HG03108 (cell line): Measurements from ENCODE around the gene NDUFA13.

Source experiments
- ATAC-seq: cut with Tn5 transposase; IDR thresholded peaks from one replicate; pipeline ENCODE4 v1.9.1; 2021; ENCODE audit warnings: moderate library complexity; ENCODE audit not compliant: unreplicated experiment

Gene NDUFA13

DNA sequence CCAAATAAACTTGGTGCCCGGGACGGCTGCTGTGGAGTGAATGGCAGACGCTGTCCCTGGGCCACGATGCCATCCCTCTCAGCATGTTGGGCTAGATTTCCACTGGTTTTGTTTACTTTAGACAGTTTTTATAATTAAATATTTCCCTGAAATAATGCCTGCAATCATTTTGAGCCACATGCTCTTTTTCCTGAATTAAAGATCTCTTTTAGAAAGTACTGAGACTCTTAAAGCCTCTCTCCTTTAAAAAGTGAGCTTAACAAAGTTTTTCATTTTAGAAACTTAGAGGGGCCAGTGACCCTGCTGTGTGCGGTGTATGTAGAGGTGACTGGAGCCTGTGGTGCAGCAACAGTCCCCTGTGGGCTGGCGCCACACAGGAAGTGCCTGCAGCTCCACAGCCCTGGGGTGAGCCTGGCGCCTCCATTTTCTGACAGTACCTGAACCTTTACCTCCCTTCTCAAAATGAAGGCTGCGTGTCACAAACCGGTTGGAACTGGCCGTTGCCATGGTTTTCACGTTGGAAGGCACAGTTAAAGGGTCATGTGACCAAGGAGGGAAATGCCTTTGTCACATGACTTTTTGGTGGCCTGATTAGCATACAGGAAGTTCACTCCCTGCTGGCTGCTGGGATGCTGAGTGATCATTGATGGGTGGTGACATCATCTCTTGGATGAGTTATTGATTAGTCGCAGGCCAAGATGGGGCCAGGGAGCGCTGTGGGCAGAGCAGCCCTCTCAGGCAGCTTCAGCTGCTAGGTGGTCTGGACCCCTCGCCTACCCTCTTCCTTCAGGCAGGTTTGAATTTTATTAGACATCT lies 26.9 kb upstream of the NDUFA13 start:
- ATAC-seq: peak; percentile 43

DNA sequence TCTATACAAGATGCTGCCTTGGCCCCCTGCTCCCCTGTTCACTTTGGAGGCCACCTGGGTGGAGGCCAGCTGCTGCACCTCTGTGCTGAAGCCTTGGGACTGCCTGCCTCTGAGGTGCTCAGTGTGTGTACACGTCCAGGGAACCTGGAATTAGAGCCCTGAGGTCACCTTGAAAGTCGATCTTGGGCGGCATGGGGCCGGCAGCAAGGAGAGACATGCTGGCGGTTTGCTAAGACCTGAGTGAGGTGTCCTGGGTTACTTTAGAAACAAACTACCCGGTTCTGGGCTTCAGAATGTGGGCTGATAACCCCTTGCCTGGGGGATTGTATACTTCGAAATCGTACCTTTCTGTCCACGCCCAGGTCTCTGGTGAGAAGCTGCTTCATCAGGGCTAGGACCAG lies 26.2 kb upstream of the NDUFA13 start:
- no peak for ATAC-seq

DNA sequence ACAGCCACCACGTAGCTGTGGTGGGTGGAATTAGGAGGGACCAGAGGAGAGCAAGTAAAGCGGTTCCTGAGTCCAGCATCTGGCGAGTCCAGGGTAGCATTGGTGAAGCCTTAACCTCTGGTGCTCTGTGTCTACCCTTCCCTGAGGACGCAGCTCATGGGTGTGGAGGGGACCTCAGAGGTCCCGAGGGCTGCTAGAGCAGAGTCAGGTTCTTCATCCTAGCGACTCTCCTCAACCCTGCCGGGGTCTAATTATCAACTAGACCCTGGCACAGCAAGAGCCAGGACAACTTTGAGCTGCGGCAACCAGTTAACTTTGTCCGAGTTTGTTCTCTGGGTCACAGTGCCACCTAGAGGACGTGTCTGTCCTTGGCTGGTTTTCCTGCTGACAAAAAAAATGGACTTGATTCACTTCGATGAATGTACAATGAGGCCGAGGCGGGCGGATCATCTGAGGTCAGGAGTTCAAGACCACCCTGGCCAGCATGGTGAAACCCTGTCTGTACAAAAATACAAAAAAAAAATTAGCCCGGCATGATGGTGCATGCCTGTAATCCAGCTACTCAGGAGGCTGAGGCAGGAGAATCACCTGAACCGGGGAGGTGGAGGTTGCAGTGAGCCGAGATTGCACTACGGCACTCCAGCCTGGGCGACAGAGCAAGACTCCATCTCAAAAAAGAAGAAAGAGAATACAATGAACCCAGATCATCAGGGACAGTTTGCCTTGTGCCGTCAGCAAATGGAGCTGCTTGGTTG lies 25.6 kb upstream of the NDUFA13 start:
- ATAC-seq: no peak

DNA sequence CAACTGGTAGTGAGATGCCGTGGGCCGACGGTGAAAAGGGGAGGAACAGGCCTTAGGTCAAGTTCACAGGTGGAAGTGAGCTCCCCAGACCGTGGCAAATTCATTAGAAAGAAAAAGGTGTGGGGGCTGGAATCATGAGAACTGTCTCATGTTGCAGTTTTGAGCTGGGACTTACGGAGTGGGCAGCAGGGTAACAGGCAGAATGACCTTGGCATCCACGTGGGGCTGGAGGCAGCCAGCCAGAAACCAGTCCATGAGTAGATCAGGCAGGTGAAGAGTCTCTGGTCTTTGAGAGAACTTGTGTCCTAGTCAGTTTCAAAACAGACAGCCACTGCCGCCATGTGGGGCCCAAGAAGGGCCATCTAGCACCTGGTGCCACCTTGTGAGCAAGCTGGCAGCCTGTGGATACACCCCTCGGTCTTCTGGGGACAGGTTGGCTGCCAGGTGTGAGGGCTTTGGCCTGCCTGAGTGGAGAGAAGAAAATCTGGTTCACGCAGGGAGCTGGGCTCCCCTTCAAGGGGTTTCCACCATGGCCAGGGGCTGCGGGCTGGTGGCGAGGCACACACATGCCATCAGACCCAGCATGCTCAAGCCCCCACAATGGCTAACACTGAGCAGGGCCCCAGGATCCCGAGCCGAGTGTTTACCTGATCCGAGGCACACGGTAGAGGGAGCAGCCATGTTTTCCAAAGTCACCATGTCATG lies 24.6 kb upstream of the NDUFA13 start:
- no peak for ATAC-seq

GRCh38 chr19:19492026-19492610 lies 23.9 kb upstream of the NDUFA13 start:
- no peak for ATAC-seq

- no peak for ATAC-seq
Measured at GRCh38 chr19:19493841-19494546, 22.0 kb upstream of the NDUFA13 start.

- no peak for ATAC-seq
Measured at GRCh38 chr19:19495614-19496603, 20.1 kb upstream of the NDUFA13 start.

GRCh38 chr19:19498255-19498991 lies 17.6 kb upstream of the NDUFA13 start:
- no peak for ATAC-seq

DNA sequence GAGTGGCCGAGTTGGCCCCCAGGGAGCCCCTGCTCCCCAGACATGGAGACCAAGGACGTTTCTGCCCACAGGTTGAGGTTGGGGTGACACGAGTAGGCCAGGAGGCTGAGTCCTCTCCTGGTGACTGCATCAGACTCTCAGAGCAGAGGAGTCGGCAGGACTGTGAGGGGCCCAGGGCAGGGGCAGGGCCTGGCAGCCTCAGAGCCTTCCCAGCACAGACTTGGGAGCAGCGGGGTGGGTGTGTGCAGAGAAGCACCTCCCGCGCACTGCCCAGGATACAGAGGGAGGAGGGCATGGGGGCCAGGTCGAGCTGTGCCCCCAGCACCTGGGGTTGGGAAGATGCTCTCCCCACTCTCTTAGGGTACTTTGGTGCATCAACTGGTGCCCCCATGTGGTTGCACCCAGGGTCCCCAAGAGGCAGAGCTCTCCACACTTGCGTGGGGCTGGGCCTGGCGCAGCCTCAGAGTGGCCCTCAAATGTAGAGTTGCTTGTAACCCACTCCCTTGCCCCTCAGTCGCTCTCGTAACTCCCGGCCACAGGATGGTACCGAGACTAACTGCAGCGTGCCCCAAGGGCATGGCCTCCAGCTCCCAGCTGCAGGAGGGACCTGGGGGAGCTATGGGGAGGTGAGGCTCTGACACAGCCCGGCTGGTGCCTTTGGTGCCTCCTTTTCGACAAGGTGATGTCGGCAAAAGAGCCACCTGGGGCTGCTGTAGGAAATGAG lies 16.6 kb upstream of the NDUFA13 start:
- no peak for ATAC-seq

GRCh38 chr19:19500975-19501644 lies 14.9 kb upstream of the NDUFA13 start:
- ATAC-seq: no peak

DNA sequence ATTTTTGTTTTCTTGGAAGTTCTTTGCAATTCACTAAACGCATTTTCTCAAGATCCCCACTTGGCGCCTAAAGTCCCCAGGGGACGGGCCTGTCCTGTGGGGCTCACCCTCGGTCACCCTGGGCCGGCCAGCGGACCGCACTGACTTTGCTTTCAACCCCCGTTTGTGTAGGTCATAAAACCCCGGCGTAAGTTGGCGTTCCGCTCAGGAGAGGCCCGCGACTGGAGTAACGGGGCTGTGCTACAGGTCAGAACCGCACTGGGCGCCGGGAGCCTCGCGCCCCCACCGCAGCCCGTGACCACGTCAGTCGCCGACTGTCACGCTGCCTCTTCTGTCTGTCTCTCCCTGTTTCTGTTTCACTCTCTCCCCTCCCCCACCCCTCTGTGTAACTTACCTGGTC lies 14.2 kb upstream of the NDUFA13 start:
- ATAC-seq: no peak

GRCh38 chr19:19502281-19502680 lies 13.7 kb upstream of the NDUFA13 start:
- ATAC-seq: no peak

- ATAC-seq: no peak
Measured at GRCh38 chr19:19502808-19503602, 13.0 kb upstream of the NDUFA13 start.

GRCh38 chr19:19504754-19505668 lies 11.0 kb upstream of the NDUFA13 start:
- ATAC-seq: no peak

GRCh38 chr19:19505669-19506326 lies 10.2 kb upstream of the NDUFA13 start:
- no peak for ATAC-seq
